ENCODE measurements around the gene SERPIND1.

Gene SERPIND1

DNA sequence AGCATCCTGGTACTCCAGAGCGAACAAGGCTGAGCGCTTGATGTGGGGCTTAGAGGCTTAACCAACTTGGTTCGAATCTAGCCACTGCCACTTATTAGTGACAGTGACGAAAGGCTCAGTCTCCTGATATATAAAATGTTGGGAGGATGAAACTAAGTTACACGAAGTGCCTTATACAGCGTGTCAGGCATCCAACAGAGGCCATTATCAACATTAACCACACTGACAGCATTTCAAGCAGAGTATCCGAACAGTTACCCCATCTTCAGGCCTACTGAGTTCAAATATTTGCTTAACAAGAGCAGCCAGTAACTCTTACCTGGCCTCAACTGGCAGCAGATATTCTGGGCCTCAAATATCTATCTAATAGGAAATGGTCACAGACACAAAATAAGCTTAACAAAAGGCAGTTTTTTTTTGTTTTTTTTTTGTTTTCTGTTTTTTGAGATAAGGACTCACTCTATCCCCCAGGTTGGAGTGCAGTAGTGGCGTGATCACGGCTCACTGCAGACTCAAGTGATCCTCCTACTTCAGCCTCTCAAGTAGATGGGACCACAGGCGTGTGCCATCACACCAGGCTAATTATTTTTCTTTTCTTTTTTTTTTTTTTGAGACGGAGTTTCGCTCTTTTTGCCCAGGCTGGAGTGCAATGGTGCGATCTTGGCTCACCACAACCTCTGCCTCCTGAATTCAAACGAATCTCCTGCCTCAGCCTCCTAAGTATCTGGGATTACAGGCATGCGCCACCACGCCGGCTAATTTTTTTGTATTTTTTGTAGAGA, 2.9 kb downstream of the SERPIND1 start:
- H3K4me3 ChIP-seq (ENCODE audit: low read depth, low read length), result no peak overlapping the region
- in situ Hi-C loops (cut with HindIII; ENCODE audit: low sequenced_read_pairs), result no loop called here
- TF ChIP-seq, protein P1, sequence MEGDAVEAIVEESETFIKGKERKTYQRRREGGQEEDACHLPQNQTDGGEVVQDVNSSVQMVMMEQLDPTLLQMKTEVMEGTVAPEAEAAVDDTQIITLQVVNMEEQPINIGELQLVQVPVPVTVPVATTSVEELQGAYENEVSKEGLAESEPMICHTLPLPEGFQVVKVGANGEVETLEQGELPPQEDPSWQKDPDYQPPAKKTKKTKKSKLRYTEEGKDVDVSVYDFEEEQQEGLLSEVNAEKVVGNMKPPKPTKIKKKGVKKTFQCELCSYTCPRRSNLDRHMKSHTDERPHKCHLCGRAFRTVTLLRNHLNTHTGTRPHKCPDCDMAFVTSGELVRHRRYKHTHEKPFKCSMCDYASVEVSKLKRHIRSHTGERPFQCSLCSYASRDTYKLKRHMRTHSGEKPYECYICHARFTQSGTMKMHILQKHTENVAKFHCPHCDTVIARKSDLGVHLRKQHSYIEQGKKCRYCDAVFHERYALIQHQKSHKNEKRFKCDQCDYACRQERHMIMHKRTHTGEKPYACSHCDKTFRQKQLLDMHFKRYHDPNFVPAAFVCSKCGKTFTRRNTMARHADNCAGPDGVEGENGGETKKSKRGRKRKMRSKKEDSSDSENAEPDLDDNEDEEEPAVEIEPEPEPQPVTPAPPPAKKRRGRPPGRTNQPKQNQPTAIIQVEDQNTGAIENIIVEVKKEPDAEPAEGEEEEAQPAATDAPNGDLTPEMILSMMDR (IDR thresholded peaks at IDR 0.05; ENCODE audit: low read depth, low read length), result no peak
- DNase-seq (ENCODE audit: low read depth, low spot score), result no peak

DNA sequence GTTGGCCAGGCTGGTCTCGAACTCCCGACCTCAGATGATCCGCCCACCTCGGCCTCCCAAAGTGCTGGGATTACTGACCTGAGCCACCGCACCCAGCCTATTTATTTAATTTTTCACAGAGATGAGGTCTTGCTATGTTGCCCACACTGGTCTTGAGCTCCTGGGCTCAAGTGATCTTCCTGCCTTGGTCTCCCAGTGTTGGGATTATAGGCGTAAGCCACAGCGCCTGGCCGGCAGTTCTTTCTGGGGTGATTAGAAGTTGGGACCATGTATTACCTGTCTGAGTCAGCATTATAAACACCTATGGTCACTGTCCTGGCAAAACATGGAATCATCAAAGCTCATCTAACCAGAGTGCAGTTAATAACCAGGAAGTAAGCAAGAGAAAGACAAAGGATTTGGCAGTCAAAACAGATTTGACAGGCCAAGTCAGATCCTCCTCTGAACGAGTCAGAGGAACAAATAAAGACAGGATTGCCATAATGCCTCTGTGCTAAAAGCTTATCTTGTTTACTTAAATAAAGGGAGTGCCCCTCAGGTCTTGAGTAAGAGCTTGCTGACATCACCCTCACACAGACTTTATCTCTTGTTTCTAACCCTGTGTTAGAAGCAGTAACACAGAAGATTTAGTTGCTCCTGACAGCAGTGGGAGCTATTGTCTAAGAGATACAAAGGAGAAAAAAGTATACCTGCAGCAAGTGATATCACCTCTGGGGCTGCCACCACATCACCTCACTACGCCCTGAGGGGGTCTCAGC, 3.7 kb downstream of the SERPIND1 start:
- TF ChIP-seq, protein P1 (IDR thresholded peaks at IDR 0.05; ENCODE audit: low read depth, low read length), result no peak
- in situ Hi-C loops (cut with HindIII; ENCODE audit: low sequenced_read_pairs), result no loop called here
- DNase-seq (ENCODE audit: low read depth, low spot score), result peak; percentile 48
- H3K4me3 ChIP-seq (ENCODE audit: low read depth, low read length), result no peak overlapping the region

DNA sequence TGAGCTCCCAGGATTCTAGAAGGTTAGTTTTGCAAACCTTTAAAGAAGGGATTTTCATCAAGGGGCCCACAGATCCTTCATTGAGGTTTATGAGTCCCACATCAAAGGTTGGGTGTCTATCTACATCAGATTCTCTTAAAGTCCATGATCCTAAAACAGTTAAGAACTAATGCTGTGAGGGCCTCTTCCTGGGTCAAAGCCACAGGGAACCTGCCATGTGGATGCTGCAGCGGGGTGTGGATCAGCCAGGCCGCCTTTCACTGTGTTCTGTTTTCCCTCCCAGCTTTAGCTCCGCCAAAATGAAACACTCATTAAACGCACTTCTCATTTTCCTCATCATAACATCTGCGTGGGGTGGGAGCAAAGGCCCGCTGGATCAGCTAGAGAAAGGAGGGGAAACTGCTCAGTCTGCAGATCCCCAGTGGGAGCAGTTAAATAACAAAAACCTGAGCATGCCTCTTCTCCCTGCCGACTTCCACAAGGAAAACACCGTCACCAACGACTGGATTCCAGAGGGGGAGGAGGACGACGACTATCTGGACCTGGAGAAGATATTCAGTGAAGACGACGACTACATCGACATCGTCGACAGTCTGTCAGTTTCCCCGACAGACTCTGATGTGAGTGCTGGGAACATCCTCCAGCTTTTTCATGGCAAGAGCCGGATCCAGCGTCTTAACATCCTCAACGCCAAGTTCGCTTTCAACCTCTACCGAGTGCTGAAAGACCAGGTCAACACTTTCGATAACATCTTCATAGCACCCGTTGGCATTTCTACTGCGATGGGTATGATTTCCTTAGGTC, 5.3 kb downstream of the SERPIND1 start:
- in situ Hi-C loops (cut with HindIII; ENCODE audit: low sequenced_read_pairs), result no loop called here
- TF ChIP-seq, protein P1 (IDR thresholded peaks at IDR 0.05; ENCODE audit: low read depth, low read length), result no peak
- no peak overlapping the region for H3K4me3 ChIP-seq (ENCODE audit: low read depth, low read length)
- DNase-seq (ENCODE audit: low read depth, low spot score), result no peak

DNA sequence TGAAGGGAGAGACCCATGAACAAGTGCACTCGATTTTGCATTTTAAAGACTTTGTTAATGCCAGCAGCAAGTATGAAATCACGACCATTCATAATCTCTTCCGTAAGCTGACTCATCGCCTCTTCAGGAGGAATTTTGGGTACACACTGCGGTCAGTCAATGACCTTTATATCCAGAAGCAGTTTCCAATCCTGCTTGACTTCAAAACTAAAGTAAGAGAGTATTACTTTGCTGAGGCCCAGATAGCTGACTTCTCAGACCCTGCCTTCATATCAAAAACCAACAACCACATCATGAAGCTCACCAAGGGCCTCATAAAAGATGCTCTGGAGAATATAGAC, 5.9 kb downstream of the SERPIND1 start:
- in situ Hi-C loops (cut with HindIII; ENCODE audit: low sequenced_read_pairs), result no loop called here
- H3K4me3 ChIP-seq (ENCODE audit: low read depth, low read length), result no peak overlapping the region
- peak; percentile 69 for DNase-seq (ENCODE audit: low read depth, low spot score)
- TF ChIP-seq, protein P1 (IDR thresholded peaks at IDR 0.05; ENCODE audit: low read depth, low read length), result no peak

DNA sequence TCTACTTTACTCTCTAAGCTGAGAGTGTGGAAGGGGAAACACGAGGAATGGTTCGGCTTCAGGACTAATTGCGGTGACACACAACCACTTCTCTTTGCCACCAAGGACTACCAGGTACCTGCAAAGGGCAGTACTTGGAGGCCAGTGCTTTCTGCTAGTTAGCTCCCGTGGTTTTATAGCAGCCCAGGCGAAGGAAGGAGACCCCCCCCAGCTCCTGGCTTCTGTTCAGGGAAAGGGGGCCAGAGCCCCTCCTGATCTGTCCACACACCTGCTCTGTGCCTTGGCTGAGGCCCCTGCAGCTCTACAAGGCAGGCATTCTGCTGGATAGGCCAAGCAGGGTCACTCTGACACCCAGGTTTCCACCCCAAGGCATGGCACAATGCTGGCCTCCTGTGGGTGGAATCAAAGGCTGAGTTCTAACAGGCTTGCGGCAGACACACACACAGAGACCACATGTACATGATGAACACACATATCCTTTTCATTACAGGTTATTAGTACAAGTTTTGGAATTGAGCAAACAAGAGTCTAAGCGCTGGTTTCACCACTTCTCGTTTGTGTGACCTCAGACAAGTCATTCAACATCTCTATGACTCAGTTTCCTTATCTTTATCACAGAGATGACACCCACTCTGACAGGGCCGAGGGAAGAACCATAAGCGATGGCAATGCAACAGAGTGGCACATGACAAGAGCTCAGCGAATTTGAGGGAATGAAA, 7.5 kb downstream of the SERPIND1 start:
- no peak overlapping the region for H3K4me3 ChIP-seq (ENCODE audit: low read depth, low read length)
- no peak for DNase-seq (ENCODE audit: low read depth, low spot score)
- TF ChIP-seq, protein P1 (IDR thresholded peaks at IDR 0.05; ENCODE audit: low read depth, low read length), result no peak
- in situ Hi-C loops (cut with HindIII; ENCODE audit: low sequenced_read_pairs), result no loop called here

DNA sequence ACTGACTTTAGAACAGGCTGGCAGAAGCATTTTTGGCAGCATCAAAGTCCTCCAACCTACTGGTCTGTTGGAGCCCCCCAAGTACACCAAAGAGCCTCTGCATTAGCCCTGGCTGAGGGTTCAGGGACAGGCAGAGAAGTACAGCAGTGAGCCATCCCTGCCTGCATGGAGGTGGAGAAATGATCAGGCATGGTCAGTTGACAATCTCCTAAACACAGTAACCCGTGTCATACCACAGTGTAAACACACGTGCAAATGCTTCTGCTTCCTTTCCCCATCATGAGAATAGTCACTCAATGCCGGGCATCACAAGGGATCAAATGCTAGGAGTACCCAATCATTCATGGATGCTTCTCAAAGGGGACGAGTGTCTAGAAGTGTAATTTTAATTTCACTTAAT, 8.2 kb downstream of the SERPIND1 start:
- TF ChIP-seq, protein P1 (IDR thresholded peaks at IDR 0.05; ENCODE audit: low read depth, low read length), result no peak
- no peak overlapping the region for H3K4me3 ChIP-seq (ENCODE audit: low read depth, low read length)
- no peak for DNase-seq (ENCODE audit: low read depth, low spot score)
- in situ Hi-C loops (cut with HindIII; ENCODE audit: low sequenced_read_pairs), result no loop called here

All from astrocyte of the spinal cord (primary cell).